HEK293 (cell line): ENCODE results near the gene HRK.

Experiments used
- AEBP2 ChIP-seq: fragments of 450-650 bp; formaldehyde crosslinking; IDR thresholded peaks from 2 replicates; pipeline ENCODE4 v1.5.1; 2016; ENCODE audit warnings: missing biosample characterization, missing genetic modification characterization, borderline replicate concordance
- EGR2 ChIP-seq: fragments of 450-650 bp; formaldehyde crosslinking; IDR thresholded peaks from 2 replicates; pipeline ENCODE4 v1.5.1; 2016; ENCODE audit warnings: low read depth, missing biosample characterization, missing genetic modification characterization
- ELK4 ChIP-seq: IDR thresholded peaks from 2 replicates; pipeline ENCODE4 v1.6.1; 2011; ENCODE audit warnings: mild to moderate bottlenecking, low read depth, low read length, borderline replicate concordance
- GLIS1 ChIP-seq: fragments of 450-650 bp; formaldehyde crosslinking; IDR thresholded peaks from 2 replicates; pipeline ENCODE4 v1.5.1; 2016; ENCODE audit warnings: missing biosample characterization, missing genetic modification characterization
- KLF1 ChIP-seq: fragments of 450-650 bp; formaldehyde crosslinking; IDR thresholded peaks from 2 replicates; pipeline ENCODE4 v1.5.1; 2016; ENCODE audit warnings: missing biosample characterization, missing genetic modification characterization
- KLF8 ChIP-seq: fragments of 450-650 bp; formaldehyde crosslinking; IDR thresholded peaks from 2 replicates; pipeline ENCODE4 v1.5.1; 2016; ENCODE audit warnings: missing biosample characterization, missing genetic modification characterization
- MYNN ChIP-seq: fragments of 450-650 bp; formaldehyde crosslinking; IDR thresholded peaks from 2 replicates; pipeline ENCODE4 v1.5.1; 2016; ENCODE audit warnings: missing biosample characterization, missing genetic modification characterization, borderline replicate concordance
- TCF7L2 ChIP-seq: IDR thresholded peaks from 2 replicates; pipeline ENCODE4 v1.6.1; 2011; ENCODE audit warnings: low read depth, mild to moderate bottlenecking, inconsistent platforms, low read length, moderate library complexity, borderline replicate concordance
- ZNF112 ChIP-seq: fragments of 450-650 bp; formaldehyde crosslinking; IDR thresholded peaks from 2 replicates; pipeline ENCODE4 v1.5.0; 2017; ENCODE audit warnings: missing biosample characterization, missing genetic modification characterization
- ZNF114 ChIP-seq: fragments of 450-650 bp; formaldehyde crosslinking; IDR thresholded peaks from 2 replicates; pipeline ENCODE4 v1.5.0; 2017; ENCODE audit warnings: missing biosample characterization, missing genetic modification characterization
- ZNF140 ChIP-seq: fragments of 450-650 bp; formaldehyde crosslinking; IDR thresholded peaks from 2 replicates; pipeline ENCODE4 v1.5.1; 2016; ENCODE audit warnings: missing biosample characterization, missing genetic modification characterization
- ZNF211 ChIP-seq: fragments of 450-650 bp; formaldehyde crosslinking; IDR thresholded peaks from 2 replicates; pipeline ENCODE4 v1.5.1; 2016; ENCODE audit warnings: low read depth, missing biosample characterization, missing genetic modification characterization
- ZNF391 ChIP-seq: fragments of 450-650 bp; formaldehyde crosslinking; IDR thresholded peaks from 2 replicates; pipeline ENCODE4 v1.5.1; 2016; ENCODE audit warnings: low read depth, missing biosample characterization, missing genetic modification characterization, borderline replicate concordance
- ZNF529 ChIP-seq: fragments of 450-650 bp; formaldehyde crosslinking; IDR thresholded peaks from 2 replicates; pipeline ENCODE4 v1.5.1; 2017; ENCODE audit warnings: missing genetic modification characterization, missing biosample characterization; ENCODE audit not compliant: insufficient replicate concordance
- ZNF549 ChIP-seq: fragments of 450-650 bp; IDR thresholded peaks from 2 replicates; pipeline ENCODE4 v1.5.1; 2018; ENCODE audit warnings: missing biosample characterization, missing genetic modification characterization, mild to moderate bottlenecking, inconsistent platforms, moderate library complexity
- ZNF555 ChIP-seq: fragments of 450-650 bp; formaldehyde crosslinking; conservative IDR thresholded peaks from 2 replicates; pipeline ENCODE4 v1.5.1; 2017; ENCODE audit warnings: missing biosample characterization, mild to moderate bottlenecking, missing genetic modification characterization, inconsistent platforms
- ZNF571 ChIP-seq: fragments of 450-650 bp; formaldehyde crosslinking; IDR thresholded peaks from 2 replicates; pipeline ENCODE4 v1.5.0; 2017; ENCODE audit warnings: missing biosample characterization, missing genetic modification characterization
- ZNF654 ChIP-seq: fragments of 450-650 bp; formaldehyde crosslinking; IDR thresholded peaks from 2 replicates; pipeline ENCODE4 v1.5.1; 2016; ENCODE audit warnings: low read depth, missing biosample characterization, missing genetic modification characterization
- ZNF664 ChIP-seq: fragments of 450-650 bp; formaldehyde crosslinking; IDR thresholded peaks from 2 replicates; pipeline ENCODE4 v1.5.1; 2016; ENCODE audit warnings: missing biosample characterization, missing genetic modification characterization
- ZNF747 ChIP-seq: fragments of 450-650 bp; formaldehyde crosslinking; IDR thresholded peaks from 2 replicates; pipeline ENCODE4 v1.5.1; 2016; ENCODE audit warnings: missing biosample characterization, missing genetic modification characterization
- ZNF76 ChIP-seq: fragments of 450-650 bp; formaldehyde crosslinking; IDR thresholded peaks from 2 replicates; pipeline ENCODE4; 2016; ENCODE audit warnings: low read depth, missing biosample characterization, missing genetic modification characterization, borderline replicate concordance
- ZNF837 ChIP-seq: fragments of 450-650 bp; formaldehyde crosslinking; IDR thresholded peaks from 2 replicates; pipeline ENCODE4 v1.5.1; 2016; ENCODE audit warnings: missing biosample characterization, missing genetic modification characterization
- ZNF843 ChIP-seq: fragments of 450-650 bp; formaldehyde crosslinking; IDR thresholded peaks from 2 replicates; pipeline ENCODE4 v1.5.1; 2016; ENCODE audit warnings: missing biosample characterization, missing genetic modification characterization
- ZSCAN4 ChIP-seq: fragments of 450-650 bp; formaldehyde crosslinking; IDR thresholded peaks from 2 replicates; pipeline ENCODE4 v1.5.1; 2017; ENCODE audit warnings: missing biosample characterization, missing genetic modification characterization
- TF ChIP-seq, protein P1 (sequence below): fragments of 450-650 bp; formaldehyde crosslinking; IDR thresholded peaks from 2 replicates; pipeline ENCODE4 v1.5.1; 2016; ENCODE audit warnings: missing biosample characterization, missing genetic modification characterization
- TF ChIP-seq, protein P2 (sequence below): fragments of 450-650 bp; formaldehyde crosslinking; IDR thresholded peaks from 2 replicates; pipeline ENCODE4 v1.5.1; 2016; ENCODE audit warnings: missing biosample characterization, missing genetic modification characterization, borderline replicate concordance
- TF ChIP-seq, protein P3 (sequence below): fragments of 450-650 bp; formaldehyde crosslinking; IDR thresholded peaks from 2 replicates; pipeline ENCODE4 v1.5.1; 2016; ENCODE audit warnings: missing biosample characterization, missing genetic modification characterization

The HRK gene

DNA sequence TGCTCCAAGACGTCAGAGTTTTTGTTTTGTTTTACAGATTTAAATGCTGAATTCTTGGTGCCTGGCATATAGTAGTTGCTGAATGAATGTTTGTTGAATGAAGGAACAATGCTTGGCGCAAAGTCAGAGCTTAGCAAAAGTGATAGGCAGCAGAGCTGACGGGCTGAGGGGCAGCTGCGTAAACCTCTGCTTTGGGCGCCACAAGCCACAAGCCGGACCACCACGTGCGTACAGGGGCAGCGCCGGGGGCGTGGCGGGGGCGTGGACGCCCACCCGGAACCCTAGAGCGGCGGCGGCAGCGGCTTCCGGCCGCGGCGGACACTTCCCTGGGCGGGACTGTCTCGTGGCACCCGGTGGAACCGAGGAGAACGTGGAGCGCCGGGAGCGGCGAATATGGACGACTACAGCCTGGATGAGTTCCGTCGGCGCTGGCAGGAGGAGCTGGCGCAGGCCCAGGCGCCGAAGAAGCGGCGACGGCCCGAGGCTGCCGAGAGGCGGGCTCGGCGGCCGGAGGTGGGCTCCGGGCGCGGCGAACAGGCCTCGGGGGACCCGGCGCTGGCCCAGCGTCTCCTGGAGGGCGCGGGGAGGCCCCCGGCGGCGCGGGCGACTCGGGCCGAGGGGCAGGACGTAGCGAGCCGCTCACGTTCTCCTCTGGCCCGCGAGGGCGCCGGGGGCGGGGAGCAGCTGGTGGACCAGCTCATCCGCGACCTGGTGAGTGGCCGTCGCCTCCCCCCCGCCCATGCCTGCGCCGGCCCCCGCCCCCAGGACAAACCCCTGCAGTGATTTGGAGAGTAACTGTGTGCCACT lies 29.6 kb upstream of the HRK start, which contains the start of gene FBXW8 (continued):
- TF ChIP-seq, protein P1, sequence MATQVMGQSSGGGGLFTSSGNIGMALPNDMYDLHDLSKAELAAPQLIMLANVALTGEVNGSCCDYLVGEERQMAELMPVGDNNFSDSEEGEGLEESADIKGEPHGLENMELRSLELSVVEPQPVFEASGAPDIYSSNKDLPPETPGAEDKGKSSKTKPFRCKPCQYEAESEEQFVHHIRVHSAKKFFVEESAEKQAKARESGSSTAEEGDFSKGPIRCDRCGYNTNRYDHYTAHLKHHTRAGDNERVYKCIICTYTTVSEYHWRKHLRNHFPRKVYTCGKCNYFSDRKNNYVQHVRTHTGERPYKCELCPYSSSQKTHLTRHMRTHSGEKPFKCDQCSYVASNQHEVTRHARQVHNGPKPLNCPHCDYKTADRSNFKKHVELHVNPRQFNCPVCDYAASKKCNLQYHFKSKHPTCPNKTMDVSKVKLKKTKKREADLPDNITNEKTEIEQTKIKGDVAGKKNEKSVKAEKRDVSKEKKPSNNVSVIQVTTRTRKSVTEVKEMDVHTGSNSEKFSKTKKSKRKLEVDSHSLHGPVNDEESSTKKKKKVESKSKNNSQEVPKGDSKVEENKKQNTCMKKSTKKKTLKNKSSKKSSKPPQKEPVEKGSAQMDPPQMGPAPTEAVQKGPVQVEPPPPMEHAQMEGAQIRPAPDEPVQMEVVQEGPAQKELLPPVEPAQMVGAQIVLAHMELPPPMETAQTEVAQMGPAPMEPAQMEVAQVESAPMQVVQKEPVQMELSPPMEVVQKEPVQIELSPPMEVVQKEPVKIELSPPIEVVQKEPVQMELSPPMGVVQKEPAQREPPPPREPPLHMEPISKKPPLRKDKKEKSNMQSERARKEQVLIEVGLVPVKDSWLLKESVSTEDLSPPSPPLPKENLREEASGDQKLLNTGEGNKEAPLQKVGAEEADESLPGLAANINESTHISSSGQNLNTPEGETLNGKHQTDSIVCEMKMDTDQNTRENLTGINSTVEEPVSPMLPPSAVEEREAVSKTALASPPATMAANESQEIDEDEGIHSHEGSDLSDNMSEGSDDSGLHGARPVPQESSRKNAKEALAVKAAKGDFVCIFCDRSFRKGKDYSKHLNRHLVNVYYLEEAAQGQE (tag by site-specific recombination) = no peak; the same call in 1 of the 2 replicates
- TF ChIP-seq MYNN (tag by site-specific recombination) = no peak
- no peak for TF ChIP-seq ZNF529
- no peak for TF ChIP-seq ZNF837 (tag by site-specific recombination)
- no peak for TF ChIP-seq ZNF112 (tag by site-specific recombination)
- TF ChIP-seq ZNF664 (tag by site-specific recombination) = peak; percentile 99
- TF ChIP-seq ZNF555 (tag by site-specific recombination) = no peak
- no peak for TF ChIP-seq AEBP2 (tag by site-specific recombination)
- no peak for TF ChIP-seq ZNF654 (tag by site-specific recombination)
- no peak for TF ChIP-seq ZNF211 (tag by site-specific recombination)
- no peak for TF ChIP-seq ZSCAN4 (tag by site-specific recombination)
- no peak for TF ChIP-seq ZNF391 (tag by site-specific recombination)
- TF ChIP-seq ZNF140 = no peak
- TF ChIP-seq ZNF549 = no peak
- peak; percentile 94 for TF ChIP-seq EGR2 (tag by site-specific recombination)
- no peak for TF ChIP-seq TCF7L2
- TF ChIP-seq KLF8 = peak; percentile 97
- peak; percentile 28; the same call in 1 of the 2 replicates for TF ChIP-seq ELK4
- TF ChIP-seq, protein P2, sequence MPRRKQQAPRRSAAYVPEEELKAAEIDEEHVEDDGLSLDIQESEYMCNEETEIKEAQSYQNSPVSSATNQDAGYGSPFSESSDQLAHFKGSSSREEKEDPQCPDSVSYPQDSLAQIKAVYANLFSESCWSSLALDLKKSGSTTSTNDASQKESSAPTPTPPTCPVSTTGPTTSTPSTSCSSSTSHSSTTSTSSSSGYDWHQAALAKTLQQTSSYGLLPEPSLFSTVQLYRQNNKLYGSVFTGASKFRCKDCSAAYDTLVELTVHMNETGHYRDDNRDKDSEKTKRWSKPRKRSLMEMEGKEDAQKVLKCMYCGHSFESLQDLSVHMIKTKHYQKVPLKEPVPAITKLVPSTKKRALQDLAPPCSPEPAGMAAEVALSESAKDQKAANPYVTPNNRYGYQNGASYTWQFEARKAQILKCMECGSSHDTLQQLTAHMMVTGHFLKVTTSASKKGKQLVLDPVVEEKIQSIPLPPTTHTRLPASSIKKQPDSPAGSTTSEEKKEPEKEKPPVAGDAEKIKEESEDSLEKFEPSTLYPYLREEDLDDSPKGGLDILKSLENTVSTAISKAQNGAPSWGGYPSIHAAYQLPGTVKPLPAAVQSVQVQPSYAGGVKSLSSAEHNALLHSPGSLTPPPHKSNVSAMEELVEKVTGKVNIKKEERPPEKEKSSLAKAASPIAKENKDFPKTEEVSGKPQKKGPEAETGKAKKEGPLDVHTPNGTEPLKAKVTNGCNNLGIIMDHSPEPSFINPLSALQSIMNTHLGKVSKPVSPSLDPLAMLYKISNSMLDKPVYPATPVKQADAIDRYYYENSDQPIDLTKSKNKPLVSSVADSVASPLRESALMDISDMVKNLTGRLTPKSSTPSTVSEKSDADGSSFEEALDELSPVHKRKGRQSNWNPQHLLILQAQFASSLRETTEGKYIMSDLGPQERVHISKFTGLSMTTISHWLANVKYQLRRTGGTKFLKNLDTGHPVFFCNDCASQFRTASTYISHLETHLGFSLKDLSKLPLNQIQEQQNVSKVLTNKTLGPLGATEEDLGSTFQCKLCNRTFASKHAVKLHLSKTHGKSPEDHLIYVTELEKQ = no peak
- peak; percentile 56; the same call in 1 of the 2 replicates for TF ChIP-seq GLIS1
- TF ChIP-seq ZNF747 (tag by site-specific recombination) = no peak
- TF ChIP-seq, protein P3, sequence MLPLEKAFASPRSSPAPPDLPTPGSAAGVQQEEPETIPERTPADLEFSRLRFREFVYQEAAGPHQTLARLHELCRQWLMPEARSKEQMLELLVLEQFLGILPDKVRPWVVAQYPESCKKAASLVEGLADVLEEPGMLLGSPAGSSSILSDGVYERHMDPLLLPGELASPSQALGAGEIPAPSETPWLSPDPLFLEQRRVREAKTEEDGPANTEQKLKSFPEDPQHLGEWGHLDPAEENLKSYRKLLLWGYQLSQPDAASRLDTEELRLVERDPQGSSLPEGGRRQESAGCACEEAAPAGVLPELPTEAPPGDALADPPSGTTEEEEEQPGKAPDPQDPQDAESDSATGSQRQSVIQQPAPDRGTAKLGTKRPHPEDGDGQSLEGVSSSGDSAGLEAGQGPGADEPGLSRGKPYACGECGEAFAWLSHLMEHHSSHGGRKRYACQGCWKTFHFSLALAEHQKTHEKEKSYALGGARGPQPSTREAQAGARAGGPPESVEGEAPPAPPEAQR (tag by site-specific recombination) = no peak
- TF ChIP-seq ZNF571 (tag by site-specific recombination) = no peak
- TF ChIP-seq KLF1 = peak; percentile 90
- TF ChIP-seq ZNF114 (tag by site-specific recombination) = no peak
- no peak for TF ChIP-seq ZNF843 (tag by site-specific recombination)
- TF ChIP-seq ZNF76 (tag by site-specific recombination) = peak; percentile 67; the same call in 1 of the 2 replicates
